ENCODE data around the gene APOL1.

DNA sequence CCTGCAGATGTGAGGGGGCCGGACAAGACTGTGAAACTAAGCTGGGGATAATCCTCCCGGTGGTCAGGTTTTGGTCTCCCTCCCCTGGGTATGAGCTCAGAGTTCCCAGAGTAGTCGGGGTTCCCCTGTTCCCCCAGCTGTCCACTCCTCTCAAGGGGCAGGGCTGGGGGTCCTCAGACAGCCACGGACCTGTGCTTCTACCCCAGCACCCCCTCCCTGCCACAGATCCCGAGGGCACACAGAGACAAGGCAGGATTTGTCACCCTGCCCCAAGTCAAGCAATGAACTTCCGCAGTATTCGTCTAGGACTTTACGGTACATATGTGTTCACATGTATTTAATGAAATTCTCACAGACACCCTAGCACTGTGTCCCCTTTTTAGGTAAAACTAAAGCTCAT is 45.2 kb downstream of the APOL1 start:
- TF ChIP-seq RAD21 (IDR thresholded peaks at IDR 0.05; ENCODE audit: low read depth) (no peak), TAF1 (IDR thresholded peaks at IDR 0.05; ENCODE audit: low read depth) (no peak), CEBPB (IDR thresholded peaks at IDR 0.05) (no peak), EGR1 (IDR thresholded peaks at IDR 0.05) (no peak)

Data from Ishikawa (cell line).